Vagina (tissue), 2 donors: ENCODE data around the gene HSD11B2. TPM values are rescaled to one million over a fixed set of nuclear protein-coding genes. Genes with fewer than 3 reads are reported as not detected.

Experiments used
- DNase-seq, 2 donors: peaks; one replicate each; pipeline ENCODE4 v3.0.0-alpha.2; 2017; ENCODE audit errors: extremely low spot score in 2 of 2
- H3K27ac ChIP-seq: fragments of 200-600 bp; sonication (generic); one replicate; pipeline ENCODE4 v1.5.1; 2019
- H3K27me3 ChIP-seq: fragments of 200-600 bp; sonication (generic); one replicate; pipeline ENCODE4 v1.5.1; 2019
- H3K36me3 ChIP-seq, 2 donors: fragments of 200-600 bp; sonication (generic); one replicate each; pipeline ENCODE4 v1.5.1; 2017 to 2019
- H3K4me1 ChIP-seq: fragments of 200-600 bp; sonication (generic); one replicate; pipeline ENCODE4 v1.5.1; 2019
- H3K4me3 ChIP-seq, 2 donors: fragments of 200-600 bp; sonication (generic); 1 replicate in 1 of 2; 2 replicates in 1 of 2; pipeline ENCODE4 v1.5.1; 2016 to 2019
- H3K9me3 ChIP-seq: fragments of 200-600 bp; sonication (generic); one replicate; pipeline ENCODE4 v1.5.1; 2019
- POLR2A ChIP-seq, 2 donors: fragments of 450-650 bp; IDR thresholded peaks; one replicate each; pipeline ENCODE4 v1.6.1; 2017; ENCODE audit warnings: antibody characterized with exemption in 2 of 2, mild to moderate bottlenecking in 2 of 2, moderate library complexity in 2 of 2
- POLR2AphosphoS5 ChIP-seq, 2 donors: sonication (generic); formaldehyde crosslinking; IDR thresholded peaks; one replicate each; pipeline ENCODE4 v1.9.0; 2017; ENCODE audit warnings: antibody characterized with exemption in 2 of 2, mild to moderate bottlenecking in 2 of 2, low read depth in 1 of 2; ENCODE audit not compliant: insufficient read depth in 1 of 2
- intact Hi-C: fragments of 100-400 bp; cut with DNase I; formaldehyde crosslinking; loops from one replicate; pipeline ENCODE4 v1.15.1; 2023
- total RNA-seq: library from RNA; depleted of rRNA; stranded (reverse); fragments of >200 nt; gene quantifications from one replicate; pipeline ENCODE4 v1.2.3, GENCODE V29; 2016
- TF ChIP-seq, protein P1 (sequence below), 3 experiments: fragments of 450-650 bp in 2 of 3; fragments of 200-600 bp in 1 of 3; sonication (generic) in 1 of 3; IDR thresholded peaks; one replicate each; pipeline ENCODE4 v1.5.1; 2017 to 2019; ENCODE audit warnings: antibody characterized with exemption in 3 of 3, mild to moderate bottlenecking in 2 of 3, moderate library complexity in 2 of 3

The HSD11B2 gene
- total RNA-seq, 1 donor from 2014 or later, result 30.2 TPM

DNA sequence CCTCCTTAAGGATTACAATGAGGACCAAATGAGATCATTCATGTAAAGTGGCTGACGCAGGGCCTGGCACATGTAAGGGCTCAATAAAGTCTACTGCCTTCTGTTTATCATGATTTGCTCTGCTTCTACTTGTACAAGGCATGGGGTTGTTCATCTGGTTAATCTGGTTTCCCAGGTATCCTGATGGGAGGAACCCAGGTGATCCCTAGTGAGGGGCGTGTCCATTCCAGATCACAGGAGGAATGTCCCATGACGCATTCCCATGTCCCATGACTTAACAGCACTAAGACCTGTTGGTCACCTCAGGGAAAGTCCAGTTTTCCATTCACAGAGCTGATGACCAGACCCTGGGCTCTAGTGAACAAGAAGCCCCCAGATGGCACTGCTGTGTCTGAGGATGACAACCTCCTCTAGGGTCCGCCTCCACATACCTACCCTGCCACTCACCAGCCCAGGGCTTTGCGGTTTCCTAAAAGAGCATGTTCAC is 26.1 kb upstream of the HSD11B2 start:
- intact Hi-C loops, result no loop called here
- no peaks in the 10 kb centered on the region for H3K27me3 ChIP-seq
- peak overlapping the region; percentile 91 for H3K27ac ChIP-seq
- H3K4me1 ChIP-seq, result peaks cover 56% of the 10 kb centered on the region
- no peak overlapping the region for H3K4me3 ChIP-seq
- no peaks in the 10 kb centered on the region for H3K9me3 ChIP-seq
- no peak for DNase-seq
- TF ChIP-seq, protein P1, sequence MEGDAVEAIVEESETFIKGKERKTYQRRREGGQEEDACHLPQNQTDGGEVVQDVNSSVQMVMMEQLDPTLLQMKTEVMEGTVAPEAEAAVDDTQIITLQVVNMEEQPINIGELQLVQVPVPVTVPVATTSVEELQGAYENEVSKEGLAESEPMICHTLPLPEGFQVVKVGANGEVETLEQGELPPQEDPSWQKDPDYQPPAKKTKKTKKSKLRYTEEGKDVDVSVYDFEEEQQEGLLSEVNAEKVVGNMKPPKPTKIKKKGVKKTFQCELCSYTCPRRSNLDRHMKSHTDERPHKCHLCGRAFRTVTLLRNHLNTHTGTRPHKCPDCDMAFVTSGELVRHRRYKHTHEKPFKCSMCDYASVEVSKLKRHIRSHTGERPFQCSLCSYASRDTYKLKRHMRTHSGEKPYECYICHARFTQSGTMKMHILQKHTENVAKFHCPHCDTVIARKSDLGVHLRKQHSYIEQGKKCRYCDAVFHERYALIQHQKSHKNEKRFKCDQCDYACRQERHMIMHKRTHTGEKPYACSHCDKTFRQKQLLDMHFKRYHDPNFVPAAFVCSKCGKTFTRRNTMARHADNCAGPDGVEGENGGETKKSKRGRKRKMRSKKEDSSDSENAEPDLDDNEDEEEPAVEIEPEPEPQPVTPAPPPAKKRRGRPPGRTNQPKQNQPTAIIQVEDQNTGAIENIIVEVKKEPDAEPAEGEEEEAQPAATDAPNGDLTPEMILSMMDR (IDR thresholded peaks at IDR 0.05), result no peak
- peak in 1 of 2 donors; percentile 88 for TF ChIP-seq POLR2AphosphoS5 (IDR thresholded peaks at IDR 0.05; ENCODE audit: insufficient read depth in 1 of 2, low read depth in 1 of 2)
- H3K36me3 ChIP-seq, result no peaks in the 10 kb centered on the region

DNA sequence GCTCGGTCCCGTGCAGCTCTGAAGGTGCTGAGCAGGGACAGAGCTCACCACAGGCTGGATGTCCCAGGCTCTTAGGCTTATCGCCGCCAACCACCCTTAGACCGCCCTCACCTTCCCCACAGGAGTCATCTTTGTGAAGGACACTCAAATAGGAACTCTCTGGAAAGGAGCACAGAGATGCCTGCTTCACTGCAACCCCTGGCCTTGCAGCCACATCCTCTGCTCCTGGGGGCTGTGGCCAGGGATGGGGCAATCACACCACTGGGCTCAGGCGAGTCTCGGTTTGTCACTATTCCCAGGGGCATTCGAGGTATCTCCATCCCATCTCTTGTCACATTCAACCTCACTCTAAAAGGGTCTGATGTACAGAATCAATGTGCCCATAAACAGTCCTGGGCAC is 25.6 kb upstream of the HSD11B2 start:
- no peak for DNase-seq
- no peaks in the 10 kb centered on the region for H3K27me3 ChIP-seq
- intact Hi-C loops, result no loop called here
- H3K4me3 ChIP-seq, result no peak overlapping the region
- H3K36me3 ChIP-seq, result no peaks in the 10 kb centered on the region
- TF ChIP-seq POLR2A (IDR thresholded peaks at IDR 0.05) (no peak), POLR2AphosphoS5 (IDR thresholded peaks at IDR 0.05; ENCODE audit: insufficient read depth in 1 of 2, low read depth in 1 of 2) (no peak)
- TF ChIP-seq, protein P1 (IDR thresholded peaks at IDR 0.05), result no peak
- H3K4me1 ChIP-seq, result peaks cover 57% of the 10 kb centered on the region
- no peaks in the 10 kb centered on the region for H3K9me3 ChIP-seq
- peak overlapping the region; percentile 91 for H3K27ac ChIP-seq

DNA sequence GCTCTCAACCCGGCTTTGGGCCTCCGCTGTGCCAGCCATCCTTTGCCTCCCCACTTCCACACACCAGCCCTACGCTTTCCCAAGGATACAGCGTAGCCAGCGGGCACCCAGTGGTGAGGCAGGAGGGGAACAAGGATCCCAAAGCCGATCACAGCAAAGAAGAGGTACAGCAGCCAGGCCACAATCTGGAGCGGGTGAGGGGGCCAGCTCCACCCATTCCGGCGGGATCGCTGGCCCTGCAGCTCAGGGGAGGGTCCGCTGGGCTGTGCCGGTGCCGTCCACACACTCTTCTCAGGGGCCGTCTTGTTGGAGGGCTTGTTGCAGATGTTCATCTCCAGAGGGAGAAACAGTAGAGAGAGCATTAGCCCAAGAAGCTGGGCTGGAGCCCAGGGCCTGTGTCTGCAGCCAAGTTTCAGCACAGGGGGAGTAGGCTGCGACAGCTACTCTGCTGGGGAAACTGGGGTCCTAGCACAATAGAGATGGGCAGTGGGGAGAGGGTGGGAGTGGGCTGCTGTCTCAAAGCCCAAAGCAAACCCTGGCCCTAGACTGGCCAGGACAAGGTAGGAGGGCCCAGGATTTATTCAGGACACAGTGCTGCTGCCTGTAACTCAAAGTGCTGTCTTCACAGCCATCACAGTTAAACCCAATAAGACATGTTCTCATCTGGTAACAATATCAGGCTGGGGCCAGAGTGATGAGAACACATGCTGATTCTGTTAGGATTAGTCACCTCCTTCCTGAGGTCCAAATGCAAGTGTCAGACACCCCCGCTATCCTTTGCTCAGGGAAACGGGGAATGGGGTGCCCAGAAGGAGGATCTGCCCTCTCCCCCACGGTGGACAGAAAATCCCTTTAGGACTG is 24.6 kb upstream of the HSD11B2 start:
- Histone ChIP-seq H3K27me3 (no peaks in the 10 kb centered on the region), H3K4me3 (no peak overlapping the region), H3K36me3 (no peaks in the 10 kb centered on the region), H3K27ac (peak overlapping the region; percentile 91), H3K4me1 (peaks cover 57% of the 10 kb centered on the region), H3K9me3 (no peaks in the 10 kb centered on the region)
- TF ChIP-seq, protein P1 (IDR thresholded peaks at IDR 0.05), result no peak
- TF ChIP-seq POLR2AphosphoS5 (IDR thresholded peaks at IDR 0.05; ENCODE audit: insufficient read depth in 1 of 2, low read depth in 1 of 2), result peak; percentile 38 to 60
- intact Hi-C loops, result no loop called here
- DNase-seq, result no peak

DNA sequence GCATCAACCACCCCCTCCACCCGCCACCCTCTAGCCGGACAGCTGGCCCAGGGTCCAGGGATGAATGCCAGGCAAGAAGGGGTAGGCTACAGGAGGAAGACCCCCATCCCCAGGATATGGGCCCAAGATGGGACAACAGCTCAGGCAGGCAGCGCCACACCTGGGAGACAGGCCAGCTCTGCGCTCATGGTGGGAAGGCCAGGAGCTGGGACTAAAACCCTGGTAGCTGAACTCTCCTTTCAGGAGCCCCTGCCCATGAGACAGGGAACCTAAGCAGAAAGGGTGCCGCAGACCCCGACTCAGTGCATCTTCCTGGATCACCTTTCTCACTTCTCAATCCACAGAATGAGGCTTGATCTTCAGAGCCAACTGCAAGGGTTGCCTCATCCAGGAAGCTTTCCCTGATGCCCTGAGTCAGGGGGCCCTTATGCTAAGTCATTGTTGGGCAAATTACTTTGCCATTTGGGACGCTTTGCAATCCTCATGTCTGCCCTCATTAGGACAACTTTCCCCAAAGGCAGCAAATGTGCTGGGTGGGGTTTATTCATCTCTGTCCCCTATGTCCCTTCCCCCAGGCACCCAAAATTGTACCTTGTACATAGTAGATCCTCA is 23.6 kb upstream of the HSD11B2 start:
- Histone ChIP-seq H3K4me1 (peaks cover 57% of the 10 kb centered on the region), H3K27me3 (no peaks in the 10 kb centered on the region), H3K4me3 (no peak overlapping the region), H3K36me3 (no peaks in the 10 kb centered on the region), H3K9me3 (no peaks in the 10 kb centered on the region), H3K27ac (peak overlapping the region; percentile 91)
- intact Hi-C loops, result no loop called here
- TF ChIP-seq POLR2AphosphoS5 (IDR thresholded peaks at IDR 0.05; ENCODE audit: insufficient read depth in 1 of 2, low read depth in 1 of 2) (no peak), POLR2A (IDR thresholded peaks at IDR 0.05) (no peak)
- TF ChIP-seq, protein P1 (IDR thresholded peaks at IDR 0.05), result no peak
- DNase-seq, result no peak
